ENCODE results near the gene DENND10.

- TF ChIP-seq POLR2A (IDR thresholded peaks at IDR 0.05), result no peak
- TF ChIP-seq CTCF (IDR thresholded peaks at IDR 0.05), result no peak
These were observed 15.5 kb downstream of the DENND10 start for GRCh38 chr10:119119400-119119799.
